GM21447 (cell line): ENCODE data around the gene PTGDR2.

Source experiments
- ATAC-seq: cut with Tn5 transposase; IDR thresholded peaks from one replicate; pipeline ENCODE4 v1.9.1; 2021; ENCODE audit not compliant: unreplicated experiment

PTGDR2 gene

GRCh38 chr11:60858731-60859464 is 3.1 kb upstream of the PTGDR2 start:
- no peak for ATAC-seq

DNA sequence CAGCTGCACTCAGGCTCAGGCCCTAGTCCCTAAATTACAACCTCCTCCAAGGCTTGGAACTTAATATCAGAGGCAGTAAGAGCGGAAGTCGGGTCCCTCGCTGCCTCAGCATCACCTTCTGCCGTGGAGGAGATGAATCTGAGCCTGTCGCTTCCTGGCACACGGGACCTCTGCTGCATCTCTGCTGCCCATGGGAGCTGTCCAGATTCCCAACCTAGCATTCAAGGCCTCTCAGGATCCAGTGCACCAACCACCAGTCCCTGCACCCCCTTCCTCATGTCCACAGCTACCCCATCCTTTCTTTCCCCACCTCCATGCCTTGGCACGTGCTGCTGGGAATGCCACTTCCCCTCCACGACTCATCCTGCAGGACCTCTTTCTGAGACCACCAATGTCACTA is 2.5 kb upstream of the PTGDR2 start:
- ATAC-seq, result no peak

GRCh38 chr11:60857378-60858232 is 1.9 kb upstream of the PTGDR2 start:
- no peak for ATAC-seq

GRCh38 chr11:60854847-60855725 is 664 bp downstream of the PTGDR2 start:
- no peak for ATAC-seq

- no peak for ATAC-seq
Measured at GRCh38 chr11:60854140-60854846, 1.5 kb downstream of the PTGDR2 start.

DNA sequence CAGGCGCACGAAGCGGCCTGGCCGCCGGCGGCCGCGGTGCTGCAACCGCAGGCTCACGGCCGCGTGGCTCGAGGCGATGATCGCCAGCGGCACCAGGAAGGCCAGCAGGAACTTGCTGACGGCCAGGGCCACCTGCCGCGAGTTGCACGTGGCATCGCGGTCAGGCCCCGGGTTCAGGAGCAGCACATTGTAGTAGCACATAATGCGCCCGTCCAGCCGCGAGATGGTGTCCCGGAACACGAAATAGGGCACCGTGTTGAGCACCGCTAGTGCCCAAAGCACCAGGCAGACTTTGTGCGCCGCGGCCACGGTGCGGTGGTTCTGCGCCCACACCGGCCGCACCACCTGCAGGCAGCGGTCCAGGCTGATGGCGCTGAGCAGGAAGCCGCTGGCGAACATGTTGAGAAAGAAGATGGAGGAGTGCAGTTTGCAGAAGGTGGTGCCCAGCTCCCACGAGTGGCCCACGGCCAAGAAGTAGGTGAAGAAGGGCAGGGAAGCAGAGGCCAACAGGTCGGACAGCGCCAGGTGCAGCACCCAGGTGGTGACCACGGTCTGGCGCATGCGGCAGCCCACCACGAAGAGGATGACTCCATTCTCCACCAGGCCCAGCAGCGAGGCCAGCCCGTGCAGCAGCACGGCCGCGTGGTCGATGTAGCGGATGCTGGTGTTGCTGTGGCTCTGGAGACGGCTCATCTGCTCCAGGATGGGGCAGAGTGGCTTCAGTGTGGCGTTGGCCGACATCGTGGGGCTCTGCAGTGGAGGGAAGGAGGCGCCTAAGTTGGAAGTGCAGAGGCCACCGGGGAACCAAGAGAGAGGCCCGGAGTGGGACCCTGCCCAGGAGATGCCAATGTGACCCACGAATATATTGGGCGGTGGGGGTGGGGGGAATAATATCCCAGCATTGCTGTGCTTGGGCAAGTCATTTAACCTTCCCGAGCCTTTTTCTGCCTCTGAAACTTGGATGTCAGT is 2.5 kb downstream of the PTGDR2 start:
- ATAC-seq, result no peak

DNA sequence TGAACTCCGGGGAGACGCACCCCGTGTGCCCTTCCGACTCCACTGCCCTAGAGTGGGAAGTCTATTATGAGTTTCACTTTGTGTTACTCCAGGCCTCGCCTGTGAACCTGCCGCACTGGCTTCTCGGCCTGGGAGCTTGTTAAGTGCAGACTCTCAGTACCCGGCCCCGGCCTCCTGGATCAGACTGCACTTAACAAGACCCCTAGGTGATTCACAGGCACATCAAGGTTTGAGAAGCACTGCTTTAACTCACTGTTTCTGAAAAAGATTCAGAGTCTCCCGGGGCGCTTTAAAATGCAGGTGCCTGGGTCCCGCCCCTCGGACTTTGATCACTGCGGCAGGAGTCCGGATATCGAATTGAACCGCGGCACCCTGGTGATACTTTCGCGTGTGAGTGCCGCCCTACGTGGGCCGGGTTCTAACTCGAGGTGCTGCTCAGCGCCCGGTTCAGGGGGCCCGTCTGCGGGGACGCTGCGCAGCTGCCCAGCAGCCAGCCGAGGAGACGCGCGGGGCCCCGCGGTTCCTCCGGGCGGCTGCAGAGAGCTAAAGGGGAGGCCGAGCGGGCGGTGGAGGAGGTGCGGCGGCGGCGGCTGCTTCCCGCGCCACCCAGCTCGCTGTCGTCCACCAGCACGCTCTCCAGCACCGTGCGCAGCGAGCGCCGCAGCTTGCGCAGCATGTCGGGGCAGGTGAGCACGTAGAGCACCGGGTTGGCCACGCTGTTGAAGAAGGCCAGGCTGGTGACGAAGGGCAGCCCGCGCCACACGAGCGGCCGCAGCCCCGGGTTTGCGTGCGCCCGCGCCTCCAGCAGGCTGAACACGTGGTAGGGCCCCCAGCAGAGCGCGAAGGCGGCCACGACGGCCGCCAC is 3.4 kb downstream of the PTGDR2 start:
- no peak for ATAC-seq

GRCh38 chr11:60851327-60852104 is 4.2 kb downstream of the PTGDR2 start:
- ATAC-seq, result no peak

- no peak for ATAC-seq
Measured at GRCh38 chr11:60849641-60850520, 5.9 kb downstream of the PTGDR2 start.

- ATAC-seq, result no peak
Measured at GRCh38 chr11:60848714-60849151, 7.0 kb downstream of the PTGDR2 start.

DNA sequence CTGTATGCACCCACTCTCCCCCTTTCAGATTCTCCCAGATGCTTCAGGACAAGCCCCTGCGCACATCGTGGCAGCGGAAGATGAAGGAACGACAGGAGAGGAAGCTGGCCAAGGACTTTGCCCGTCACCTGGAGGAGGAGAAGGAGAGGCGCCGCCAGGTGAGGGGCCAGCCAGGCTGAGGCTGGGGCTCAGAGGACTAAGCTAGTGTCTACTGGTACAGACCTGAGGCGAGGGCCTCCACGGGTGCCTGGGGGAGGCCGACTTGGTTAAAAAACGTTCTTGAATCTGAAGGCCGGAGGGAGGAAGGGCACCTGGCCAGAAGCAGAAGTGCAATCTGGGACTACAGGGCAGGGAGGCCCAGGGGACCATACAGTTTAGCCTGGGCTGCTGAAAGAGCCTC is 7.9 kb downstream of the PTGDR2 start:
- no peak for ATAC-seq

DNA sequence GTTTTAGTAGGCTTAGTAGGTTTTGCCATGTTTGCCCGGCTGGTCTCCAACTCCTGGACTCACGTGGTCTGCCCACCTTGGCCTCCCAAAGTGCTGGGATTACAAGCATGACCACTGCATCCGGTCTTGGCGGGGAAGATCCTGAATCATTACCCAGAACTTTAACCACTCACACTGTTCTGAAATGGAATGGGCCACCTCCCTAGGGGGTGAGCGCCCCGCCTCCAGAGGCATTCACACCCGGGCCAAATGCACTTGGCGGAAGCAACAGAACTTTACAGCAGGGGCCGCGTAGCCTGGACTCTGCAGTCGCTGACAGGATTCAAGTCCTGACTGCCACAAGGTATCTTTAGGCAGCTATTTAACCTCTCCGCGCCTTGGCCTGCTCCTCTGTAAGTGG is 8.5 kb downstream of the PTGDR2 start:
- ATAC-seq, result no peak

DNA sequence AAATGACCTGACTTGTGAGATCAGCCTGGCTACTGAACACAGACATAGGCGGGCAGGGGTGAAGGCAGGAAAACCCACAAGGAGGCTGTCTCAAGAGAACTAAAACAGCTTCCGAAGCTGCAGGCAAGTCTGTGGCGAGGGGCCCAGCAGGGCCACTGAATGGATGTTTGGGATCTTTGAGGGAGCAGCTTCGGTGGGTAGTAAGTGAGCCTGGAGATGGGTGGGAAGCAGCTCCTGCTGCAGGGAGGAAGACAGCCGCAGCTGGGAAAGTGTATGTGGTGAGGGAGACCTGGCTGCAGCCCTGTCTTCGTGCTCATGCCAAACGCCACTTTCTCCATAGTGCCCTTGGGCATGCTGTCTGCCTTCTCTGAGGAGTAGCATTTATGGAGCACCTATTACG is 10.4 kb downstream of the PTGDR2 start:
- ATAC-seq, result no peak

DNA sequence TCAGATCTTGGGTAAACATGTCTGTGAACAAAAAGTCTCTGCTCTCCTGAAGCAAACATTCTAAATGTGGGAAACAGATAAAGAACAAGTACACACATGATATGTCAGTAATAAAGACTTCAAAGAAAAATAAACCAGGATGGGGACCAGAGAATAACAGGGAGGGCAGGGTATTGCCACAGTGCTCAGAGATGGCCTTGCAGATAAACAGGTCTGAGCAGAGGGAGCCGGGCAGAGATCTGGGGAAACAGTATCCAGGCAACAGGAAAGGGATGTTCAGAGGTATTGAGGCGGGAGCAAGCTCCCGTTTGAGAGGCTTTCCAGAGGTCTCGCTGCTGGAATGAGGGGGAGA is 10.9 kb downstream of the PTGDR2 start:
- no peak for ATAC-seq

- ATAC-seq, result no peak
Measured at GRCh38 chr11:60844045-60844869, 11.5 kb downstream of the PTGDR2 start.
